Effector CD8-positive, alpha-beta T cell (primary cell): Measurements from ENCODE around the gene DLG2.
"Not testable (repeated sequence)": the region's sequence is repeated elsewhere in the genome, so short reads cannot be mapped to it uniquely, and the experiment has no call there.

ENCODE experiments used
- DNase-seq: peaks from one replicate; lab custom pipeline; 2025; lab: John Stamatoyannopoulos, UW

The DLG2 gene

DNA sequence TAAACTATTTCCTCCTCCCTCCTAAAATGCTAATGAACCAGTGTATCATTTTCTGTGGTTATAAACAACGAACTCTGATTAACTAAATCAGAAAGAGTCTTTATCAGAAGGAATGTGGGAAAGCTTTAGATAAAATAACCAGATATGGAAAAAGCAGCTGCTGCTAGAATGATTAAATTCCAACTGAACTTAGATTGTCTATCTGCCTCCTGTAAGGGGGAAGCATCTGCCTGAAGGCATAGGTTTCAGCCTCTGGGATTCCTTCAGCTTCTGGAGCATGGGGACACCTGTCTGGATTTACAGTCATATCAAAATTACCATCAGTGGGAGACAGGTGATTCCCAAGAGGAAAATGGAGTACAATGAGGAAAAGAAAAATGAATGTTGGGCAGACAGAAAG is 1245.5 kb downstream of the DLG2 start:
- DNase-seq, result no peak

DNA sequence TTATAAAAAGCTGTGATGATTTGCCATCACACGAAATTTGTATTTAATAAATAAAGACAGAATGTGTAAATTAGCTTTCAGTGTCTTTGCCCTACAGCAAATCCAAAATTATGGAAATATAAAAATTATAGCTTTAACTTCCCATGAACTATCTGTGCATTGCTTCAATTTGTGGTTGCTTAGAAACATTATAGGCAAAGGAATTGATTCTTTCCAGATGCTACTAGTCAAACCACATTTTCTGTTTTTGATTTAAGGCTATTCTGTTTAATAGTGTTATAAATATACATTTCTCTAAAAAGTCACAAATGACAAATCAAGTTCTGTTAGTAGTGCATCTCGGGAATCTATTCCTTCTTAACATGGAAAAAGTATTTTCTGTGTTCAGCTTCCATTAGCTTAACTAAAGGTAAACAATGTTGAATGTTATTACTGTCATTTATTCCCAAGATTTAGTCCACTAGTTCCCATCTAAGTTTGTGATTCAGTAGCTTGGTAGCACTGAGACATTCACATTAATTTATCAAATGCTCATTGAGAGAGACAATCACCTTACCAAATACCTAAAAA is 1254.7 kb downstream of the DLG2 start:
- no peak for DNase-seq

DNA sequence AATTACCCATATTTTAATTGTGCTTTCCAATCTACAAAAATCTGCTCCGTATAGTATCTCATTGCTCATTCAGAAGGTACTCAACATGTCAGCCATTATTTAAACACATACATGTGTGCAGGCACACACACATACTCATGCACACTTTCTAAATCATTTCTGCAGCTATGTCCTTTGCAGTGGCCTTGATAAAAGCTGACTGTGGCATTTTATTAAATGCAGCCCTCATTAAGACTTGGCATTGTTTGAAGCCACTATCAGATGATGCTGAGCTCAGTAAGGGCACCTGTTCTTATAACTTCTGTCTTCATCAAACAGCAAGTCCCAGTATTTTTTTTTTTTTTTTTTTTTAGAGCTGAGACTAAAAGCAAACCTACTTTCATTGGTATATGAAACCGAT is 1269.1 kb downstream of the DLG2 start:
- no peak for DNase-seq

DNA sequence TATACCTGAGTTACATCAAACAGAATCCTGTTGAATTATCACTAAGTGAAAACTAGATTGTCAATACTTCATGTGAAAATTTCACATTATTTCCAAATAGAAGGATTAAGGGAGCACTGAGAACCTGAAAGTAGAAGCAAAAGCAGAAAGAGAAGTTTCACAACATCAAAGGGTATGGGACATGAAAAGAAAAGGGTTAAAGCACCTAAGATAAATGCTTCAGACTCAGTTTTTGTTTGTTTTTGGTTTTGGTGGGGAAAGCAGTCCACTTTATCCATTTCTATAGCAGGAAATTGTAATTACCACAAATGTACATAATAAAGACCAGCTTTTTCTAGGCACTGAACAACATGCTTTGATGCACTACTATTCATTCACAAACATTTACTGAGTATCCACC is 1271.2 kb downstream of the DLG2 start:
- no peak for DNase-seq

DNA sequence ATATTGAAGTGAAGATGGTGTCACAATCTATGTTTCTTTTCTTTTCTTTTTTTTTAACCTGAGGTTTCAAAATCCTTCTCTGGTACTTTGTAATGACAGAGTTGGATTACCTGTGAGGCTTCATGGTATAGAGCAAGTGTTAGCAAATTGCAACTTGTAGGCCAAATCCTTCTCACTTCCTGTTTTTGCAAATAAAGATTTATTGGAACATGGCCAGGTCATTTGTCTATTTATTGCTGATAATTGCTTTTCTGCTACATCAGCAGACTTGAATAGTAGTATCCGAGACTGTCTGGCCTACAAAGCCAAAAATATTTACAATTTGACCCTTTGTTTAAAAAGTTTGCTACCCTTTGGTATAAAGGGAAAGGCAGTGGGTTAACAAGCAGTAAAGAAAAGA is 1281.5 kb downstream of the DLG2 start:
- DNase-seq, result no peak

DNA sequence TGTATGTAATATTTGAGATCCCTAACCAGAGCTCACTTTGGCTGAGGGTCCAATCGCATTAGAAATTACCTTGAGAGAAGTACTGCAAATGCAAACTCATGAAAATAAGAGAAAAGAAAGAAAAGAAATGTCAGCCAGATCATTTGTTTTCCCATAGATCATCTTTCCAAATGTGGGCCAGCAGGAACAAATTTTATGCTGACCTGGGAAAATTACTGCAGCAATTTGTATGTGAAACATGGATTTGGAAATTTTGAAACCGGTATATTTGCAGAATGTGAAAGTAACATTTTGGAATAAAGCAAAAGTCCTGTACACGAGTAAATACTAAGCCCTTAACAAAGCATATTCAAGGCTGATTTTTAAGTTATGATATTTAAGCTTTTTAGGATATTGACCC is 1282.1 kb downstream of the DLG2 start:
- no peak for DNase-seq

DNA sequence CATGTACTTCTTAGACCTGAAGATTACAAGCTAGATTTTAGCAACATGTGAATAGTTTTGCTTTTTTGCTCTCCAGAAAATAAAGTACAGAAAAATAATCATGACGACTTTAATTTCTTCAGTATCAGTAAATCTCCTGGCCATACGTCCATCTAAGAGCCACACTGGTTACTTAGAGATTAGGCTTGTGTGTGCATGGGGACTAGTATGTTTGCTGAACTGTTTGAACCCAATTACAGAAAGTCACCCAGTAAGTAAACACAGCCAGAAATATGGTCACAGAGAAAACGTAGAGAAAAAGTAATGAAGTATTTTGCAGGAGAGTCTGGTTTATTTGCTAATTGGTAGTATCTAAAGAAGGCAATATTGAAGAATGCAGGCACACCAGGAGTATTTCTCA is 1287.3 kb downstream of the DLG2 start:
- DNase-seq, result no peak

DNA sequence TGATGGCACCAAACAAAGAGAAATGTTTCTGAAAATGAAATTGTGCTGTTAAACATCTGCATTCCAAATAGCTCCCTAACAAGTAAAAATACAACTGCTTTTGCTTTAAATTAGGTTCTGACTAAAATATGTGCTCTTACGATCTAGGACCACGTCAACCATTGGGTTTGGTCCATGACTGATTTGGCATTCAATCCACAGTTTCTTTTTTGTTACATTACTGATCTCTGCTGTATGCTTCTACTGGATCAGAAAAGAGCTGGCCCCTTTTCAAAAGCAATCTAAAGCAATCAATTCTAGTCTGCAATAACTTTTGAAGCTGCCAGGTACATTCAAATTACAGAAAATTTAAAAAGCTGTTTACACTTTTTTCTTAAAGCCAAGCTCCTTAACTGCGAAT is 1293.9 kb downstream of the DLG2 start:
- no peak for DNase-seq

DNA sequence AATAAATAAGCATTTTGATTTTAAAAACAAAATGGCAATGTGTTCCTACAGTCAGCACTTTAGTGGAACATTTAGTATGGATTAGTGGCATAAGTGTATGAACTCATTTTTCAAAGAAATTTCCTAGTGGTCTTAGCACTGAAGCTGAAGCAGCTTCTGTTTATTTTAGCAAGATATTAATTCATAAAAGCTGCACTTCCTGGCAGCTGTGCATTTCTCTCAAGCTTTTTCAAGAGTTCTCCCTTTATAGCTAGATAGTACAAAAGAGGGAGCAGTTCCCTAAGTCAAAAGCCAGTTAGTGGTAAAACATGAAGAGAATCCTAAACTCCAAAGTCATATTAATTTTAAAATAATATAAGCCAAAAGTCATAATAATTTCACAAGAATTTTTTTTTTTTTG is 1304.9 kb downstream of the DLG2 start:
- DNase-seq, result no peak

DNA sequence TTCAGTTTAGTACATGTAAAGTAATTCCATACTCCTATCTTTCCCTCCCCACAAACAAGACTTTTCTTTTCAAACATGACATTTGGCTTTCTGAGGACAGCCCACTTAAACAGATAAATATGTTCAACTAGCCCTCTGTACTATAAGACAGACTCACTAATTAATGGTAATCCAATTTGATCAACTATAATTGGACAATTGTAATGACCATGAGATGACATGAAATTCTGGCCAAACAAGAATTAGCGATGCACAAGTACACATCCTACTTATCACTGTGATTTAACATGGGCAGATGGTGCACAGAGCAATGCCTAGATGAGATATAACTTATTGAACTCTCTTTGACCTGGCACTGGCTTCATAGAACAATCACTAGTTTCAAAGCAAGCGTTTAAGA is 1307.3 kb downstream of the DLG2 start:
- DNase-seq, result no peak

DNA sequence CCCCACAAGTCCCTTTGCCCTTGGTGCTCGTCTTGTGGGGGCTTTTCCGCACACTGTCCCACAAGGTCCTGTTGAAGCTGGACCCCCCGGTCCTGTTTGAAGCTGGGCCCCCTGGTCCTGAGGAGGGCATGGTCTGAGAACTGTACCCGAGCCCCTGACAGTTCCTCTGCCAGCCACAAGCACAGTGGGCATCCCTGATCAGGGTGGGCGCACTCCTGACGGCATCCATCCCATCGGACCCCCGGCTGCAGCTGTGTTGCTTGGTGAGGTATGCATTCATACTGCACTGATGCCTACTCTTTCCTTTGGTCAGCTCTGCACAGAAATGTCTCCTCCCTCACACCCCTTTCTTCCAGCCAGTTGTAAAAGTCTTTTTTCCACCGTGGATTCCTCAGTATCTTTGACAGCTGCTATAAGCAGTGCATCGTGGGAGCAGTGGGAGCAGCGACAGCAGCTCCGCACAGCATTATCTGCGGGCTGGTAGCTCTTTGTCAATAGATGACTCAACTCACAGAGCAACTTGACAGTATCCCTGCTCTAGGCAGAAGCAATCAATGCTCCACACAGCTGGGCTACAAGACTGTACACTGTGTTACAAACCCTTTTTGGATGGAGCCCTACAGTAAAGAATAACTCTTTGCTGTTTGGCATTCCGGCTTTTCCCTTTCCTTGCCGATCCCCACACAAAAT is 1310.1 kb downstream of the DLG2 start:
- no peak for DNase-seq

DNA sequence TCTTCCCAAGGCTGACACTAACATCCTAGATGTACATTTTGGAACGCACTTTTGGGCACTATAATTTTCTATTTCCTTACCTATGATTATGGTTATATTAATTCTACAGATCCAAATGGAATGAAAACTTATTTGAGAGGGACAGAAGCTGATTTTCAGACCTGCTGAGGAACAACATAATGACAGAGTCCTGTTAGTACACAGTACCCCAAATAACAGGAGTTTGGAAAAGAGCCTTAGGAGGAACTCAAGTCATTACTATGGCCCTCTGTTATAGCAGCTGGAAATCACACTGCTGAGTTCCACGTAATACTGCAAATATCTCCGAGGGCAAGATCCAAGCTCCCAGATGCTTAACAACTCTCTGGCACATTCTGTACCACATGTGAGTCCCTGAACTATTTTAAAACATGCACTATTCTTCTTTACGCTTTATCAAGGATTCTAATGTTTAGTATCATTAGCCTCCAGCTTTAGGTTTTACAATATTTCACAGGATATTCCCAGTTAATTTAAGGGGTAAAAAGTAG is 1313.2 kb downstream of the DLG2 start:
- no peak for DNase-seq

DNA sequence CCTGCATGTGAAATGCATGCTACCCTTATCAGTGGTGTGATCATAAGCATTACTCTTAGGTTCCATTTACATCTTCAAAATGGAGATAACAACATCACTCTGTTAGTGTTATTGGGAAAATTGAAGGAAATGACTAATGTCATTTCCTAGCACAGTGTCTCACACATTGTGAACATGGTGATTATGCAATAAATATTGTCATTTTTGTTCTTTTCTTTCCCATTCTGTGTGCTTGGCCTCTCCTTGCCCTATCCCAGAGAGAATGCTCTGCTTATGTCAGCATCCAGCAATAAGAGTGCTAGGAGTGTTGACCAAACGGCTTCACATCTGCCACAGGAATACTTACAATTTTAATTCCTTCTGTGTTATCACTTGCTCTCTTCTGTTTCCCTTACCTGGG is 1316.9 kb downstream of the DLG2 start:
- no peak for DNase-seq

DNA sequence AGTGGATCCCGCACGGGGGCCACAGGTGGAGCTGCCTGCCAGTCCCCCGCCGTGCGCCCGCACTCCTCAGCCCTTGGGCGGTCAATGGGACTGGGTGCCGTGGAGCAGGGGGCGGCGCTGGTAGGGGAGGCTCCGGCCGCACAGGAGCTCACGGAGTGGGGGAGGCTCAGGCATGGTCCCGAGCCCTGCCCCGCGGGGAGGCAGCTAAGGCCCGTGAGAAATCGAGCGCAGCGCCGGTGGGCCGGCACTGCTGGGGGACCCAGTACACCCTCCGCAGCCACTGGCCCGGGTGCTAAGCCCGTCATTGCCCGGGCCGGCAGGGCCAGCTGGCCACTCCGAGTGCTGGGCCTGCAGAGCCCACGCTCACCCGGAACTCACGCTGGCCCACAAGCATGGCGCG is 1318.7 kb downstream of the DLG2 start:
- not testable (repeated sequence) for DNase-seq

DNA sequence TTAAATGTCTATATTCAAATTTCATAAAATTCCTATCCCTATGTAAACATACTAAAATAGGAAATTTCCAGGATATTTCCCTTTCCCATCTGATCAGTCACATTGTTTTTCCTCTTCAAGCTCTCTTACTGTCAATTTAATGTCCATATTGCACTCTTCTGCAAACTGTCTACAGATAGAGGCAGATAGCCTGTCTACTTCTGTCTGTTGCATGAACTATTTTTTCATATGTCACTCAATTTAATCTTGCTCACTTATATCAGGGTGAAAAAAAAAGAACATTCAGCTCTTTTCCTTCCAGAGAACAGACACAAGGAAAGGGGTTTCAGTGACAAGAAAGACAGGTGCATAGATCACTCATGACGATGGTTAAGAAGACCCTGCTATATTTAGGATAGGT is 1327.1 kb downstream of the DLG2 start:
- no peak for DNase-seq

DNA sequence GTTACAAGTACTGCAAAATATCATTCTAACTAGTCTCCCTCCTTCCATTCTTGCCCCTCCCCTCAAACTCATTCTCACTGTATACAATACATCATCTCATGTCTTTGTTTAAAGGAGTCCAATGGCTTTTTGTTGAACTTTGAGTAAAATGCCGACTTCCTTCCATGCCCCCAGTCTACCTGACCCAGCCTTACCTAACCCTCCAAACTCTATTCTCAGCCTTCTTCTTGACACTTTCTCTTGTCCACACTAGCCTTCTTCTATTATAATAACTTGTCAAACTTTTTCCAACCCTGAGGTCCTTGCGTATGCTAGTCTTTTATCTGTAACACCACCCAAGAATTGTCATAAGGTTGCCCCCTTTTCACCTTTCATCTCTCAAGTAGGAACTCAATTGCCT is 1329.6 kb downstream of the DLG2 start:
- DNase-seq, result no peak

DNA sequence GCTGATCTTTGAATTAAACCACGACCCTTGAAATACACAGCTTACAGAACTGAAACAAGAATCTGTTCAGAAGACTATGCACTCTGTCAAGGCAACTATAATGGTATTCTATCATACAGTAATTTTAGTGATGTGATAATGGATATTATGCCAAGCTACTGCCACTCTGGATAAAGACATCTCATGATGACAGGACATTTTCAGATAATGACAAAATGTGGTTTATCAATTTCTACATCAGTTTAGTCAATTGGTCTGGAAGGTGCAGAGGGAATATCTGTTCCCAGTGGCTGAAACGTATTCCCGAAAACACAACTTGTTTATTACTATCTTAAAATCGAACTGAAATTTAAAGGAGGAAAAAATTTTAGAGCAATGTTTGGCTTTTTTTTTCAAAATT is 1331.3 kb downstream of the DLG2 start:
- no peak for DNase-seq

DNA sequence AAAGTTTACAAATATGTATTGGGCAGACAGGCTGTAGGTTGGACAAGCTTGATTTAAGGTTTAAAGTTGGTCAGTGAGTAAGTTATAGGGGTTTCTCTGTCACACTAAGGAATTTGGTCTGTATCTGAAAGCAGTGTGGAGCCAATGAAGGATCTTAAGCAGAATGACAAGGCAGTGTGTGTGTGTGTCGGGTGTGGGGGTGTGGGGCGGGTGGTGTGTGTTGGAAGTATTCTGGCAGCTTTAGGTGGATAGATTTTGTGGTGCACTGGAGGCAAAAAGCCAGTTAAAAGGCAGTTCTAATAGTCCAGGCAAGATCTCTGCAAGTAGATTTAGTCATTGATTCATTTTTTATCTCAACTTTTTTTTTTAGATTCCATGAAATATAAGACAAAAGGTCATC is 1334.2 kb downstream of the DLG2 start:
- no peak for DNase-seq

DNA sequence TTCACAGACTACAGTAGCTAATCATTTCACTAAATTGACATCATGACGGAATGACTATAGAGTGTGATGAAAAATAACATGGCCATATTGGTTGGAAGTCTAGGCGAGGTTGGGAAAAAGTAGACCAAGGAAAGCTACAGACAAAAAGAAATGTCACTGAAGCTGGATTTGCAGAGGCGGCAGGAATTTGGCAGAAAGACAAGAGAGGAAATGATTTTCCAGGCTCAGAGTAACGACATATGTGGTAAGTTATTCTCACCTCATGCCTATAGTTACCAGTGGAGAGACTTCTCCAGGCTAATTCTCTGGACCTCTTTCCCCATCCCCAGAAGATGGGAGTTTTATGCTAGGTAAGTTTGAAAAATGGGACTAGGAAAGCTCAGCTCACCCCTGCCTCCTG is 1335.1 kb downstream of the DLG2 start:
- DNase-seq, result no peak

DNA sequence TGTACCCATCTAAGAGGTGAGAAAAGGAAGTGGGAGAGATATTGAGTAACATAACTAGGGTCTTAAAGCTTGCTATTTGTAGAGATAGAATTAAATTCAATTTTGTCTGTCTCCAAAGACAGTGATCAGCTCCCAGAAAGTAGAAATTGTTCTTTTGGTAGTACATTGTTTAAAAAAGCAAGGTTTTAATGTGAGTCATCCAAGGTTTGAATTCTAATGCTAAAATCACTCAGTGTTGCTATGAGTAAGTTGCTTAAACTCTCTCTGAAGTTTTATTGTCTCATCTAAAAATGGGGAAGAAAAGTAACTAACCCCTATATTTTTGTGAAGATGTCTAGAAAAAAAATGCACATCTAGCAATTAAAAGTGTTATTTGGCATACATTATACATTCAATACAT is 1336.5 kb downstream of the DLG2 start:
- DNase-seq, result no peak

DNA sequence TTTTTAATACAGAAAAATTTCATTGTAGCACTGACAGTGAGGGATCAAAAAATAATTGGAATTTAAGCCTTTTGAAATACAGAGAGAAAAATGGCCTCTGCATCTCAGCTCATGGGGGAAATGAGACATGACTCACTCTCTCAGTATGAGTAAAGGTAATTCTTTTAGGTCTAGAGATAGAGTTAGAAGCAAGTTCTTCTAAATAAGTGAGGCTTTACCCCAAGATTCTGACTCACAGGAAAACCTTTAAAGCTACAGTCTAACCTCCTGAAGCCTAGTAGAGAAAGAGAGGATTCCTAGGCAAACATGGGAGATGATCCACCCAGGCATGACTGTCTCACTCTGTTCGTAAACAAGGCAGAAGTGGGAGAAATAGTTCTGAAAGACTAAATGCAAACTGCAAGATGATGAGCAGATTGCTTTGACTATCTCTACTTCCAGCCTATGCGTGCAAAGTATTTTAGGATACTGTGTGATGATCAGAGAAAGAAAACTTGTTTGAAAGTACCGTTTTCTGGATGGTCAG is 1337.7 kb downstream of the DLG2 start:
- DNase-seq, result no peak

DNA sequence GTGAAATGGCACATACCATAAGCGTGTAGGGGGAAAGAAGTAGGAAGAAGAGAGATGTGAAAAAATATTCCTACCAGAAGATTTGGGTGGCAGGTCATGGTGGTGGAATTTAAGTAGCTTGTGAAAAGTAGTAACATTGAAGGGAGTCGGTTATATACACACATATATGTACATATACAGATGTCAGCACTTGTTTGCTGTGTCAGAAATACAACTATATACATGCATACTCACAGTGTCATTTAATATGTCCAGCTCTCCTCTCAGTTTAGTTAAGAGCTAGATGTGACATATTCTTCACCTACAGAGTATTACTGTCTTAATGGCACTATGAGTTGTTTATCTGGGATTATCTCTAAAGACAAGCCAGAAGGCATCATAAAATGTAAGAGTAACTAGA is 1353.6 kb downstream of the DLG2 start:
- DNase-seq, result no peak

DNA sequence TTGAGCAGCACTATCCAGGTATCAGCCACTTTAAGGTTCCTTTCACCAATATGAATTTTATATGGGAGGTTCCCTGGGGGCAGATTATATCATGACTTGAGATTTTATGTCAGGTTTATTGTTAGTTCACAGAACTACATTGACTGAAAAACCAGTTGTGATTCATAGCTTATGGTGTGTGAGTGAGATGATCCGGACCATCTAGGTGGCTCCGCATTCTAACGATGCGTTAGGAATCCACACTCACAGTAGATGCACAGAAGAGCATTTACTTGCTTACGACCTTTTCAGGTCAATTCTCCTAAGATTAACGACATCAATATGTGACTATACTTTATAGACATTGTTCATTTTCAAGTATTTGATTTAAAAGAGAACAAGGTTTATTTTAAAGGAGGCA is 1356.7 kb downstream of the DLG2 start:
- no peak for DNase-seq

DNA sequence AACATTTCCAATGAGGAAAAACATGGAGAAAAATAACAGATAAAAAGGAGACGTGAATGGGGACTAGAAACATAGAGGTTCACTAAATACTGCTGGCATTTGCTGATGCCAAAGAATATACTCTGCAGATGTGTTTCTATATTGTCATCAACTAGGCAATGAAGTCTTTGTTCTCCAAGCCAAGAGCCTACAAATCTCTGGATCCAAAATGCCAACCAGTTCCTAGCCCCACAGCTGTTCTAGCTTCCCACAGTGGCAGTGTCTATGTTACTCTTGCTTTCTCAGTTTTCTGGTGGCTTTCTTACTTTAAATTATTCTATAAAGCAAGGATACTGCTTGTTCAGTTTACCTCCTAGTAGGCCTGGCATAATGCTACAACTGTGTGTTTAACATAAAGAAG is 1363.1 kb downstream of the DLG2 start:
- no peak for DNase-seq
